IMR-90 (cell line): ENCODE results near the gene IRAK3.

Experiments
- CEBPB ChIP-seq: IDR thresholded peaks from 2 replicates; pipeline ENCODE4 v1.6.1; 2012; ENCODE audit warnings: low read depth, low read length, improper control_type of control experiment
- POLR2A ChIP-seq: IDR thresholded peaks from 2 replicates; pipeline ENCODE4 v1.6.1; 2012; ENCODE audit warnings: mild to moderate bottlenecking, low read depth, low read length
- TF ChIP-seq, protein P1 (sequence below): conservative IDR thresholded peaks from 2 replicates; pipeline ENCODE4 v1.5.1; 2012; ENCODE audit warnings: mild to moderate bottlenecking, low read depth, low read length, improper control_type of control experiment

DNA sequence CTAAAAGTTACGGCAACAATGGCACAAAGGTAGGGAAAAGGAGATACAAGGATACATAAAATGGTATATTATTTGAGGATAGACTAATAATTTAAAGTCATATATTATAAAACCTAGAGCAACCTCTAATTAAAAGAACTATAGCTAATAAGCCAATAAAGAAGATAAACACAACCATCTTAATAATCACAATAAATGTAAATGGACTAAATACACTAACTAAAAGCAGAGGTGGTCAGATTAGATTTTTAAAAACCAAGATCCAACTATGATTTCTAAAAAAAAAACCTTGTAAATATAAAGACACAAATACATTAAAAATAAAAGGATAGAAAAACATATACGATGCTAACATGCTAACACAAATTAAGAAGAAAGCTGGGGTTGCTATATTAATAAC lies 47.7 kb upstream of the IRAK3 start:
- TF ChIP-seq, protein P1, sequence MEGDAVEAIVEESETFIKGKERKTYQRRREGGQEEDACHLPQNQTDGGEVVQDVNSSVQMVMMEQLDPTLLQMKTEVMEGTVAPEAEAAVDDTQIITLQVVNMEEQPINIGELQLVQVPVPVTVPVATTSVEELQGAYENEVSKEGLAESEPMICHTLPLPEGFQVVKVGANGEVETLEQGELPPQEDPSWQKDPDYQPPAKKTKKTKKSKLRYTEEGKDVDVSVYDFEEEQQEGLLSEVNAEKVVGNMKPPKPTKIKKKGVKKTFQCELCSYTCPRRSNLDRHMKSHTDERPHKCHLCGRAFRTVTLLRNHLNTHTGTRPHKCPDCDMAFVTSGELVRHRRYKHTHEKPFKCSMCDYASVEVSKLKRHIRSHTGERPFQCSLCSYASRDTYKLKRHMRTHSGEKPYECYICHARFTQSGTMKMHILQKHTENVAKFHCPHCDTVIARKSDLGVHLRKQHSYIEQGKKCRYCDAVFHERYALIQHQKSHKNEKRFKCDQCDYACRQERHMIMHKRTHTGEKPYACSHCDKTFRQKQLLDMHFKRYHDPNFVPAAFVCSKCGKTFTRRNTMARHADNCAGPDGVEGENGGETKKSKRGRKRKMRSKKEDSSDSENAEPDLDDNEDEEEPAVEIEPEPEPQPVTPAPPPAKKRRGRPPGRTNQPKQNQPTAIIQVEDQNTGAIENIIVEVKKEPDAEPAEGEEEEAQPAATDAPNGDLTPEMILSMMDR, result no peak
- no peak for TF ChIP-seq CEBPB
- TF ChIP-seq POLR2A, result no peak
